Measurements from ENCODE around the gene PIAS1.
A peak's percentile ranks its signal among the peaks of the same experiment; 100 is the strongest.

The PIAS1 gene

DNA sequence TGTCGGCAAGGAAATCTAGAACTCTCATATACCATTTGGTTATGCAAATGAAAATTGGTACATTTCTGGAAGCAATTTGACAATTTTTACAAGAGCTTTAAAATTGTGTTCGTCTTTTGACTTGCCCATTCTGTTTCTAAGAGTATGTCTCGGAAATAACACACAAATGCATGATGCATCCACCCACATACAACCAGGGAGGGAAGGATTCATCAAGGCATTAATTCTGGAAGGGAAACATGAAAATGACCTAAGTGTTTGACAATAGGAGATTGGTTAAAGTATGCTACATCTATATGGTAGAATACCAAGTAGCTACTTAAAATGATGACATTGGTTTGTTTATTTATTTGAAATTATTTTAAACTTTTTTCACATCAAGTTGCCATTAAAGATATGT lies 58.6 kb downstream of the PIAS1 start:
- H3K4me1 ChIP-seq (ENCODE audit: control insufficient read depth in 1 of 2, insufficient read depth in 2 of 2, low read length in 2 of 2), result peaks cover 22 to 40% of the 10 kb centered on the region in 2 donors
- no peaks in the 10 kb centered on the region for H3K36me3 ChIP-seq (ENCODE audit: control insufficient read depth in 1 of 2, insufficient read depth in 2 of 2, low read length in 2 of 2)
- no peaks in the 10 kb centered on the region for H3K27me3 ChIP-seq (ENCODE audit: control insufficient read depth in 1 of 2, insufficient read depth in 2 of 2, low read length in 2 of 2)
- H3K9ac ChIP-seq (ENCODE audit: low read depth in 1 of 2, low read length in 2 of 2), result no peak overlapping the region
- no peak overlapping the region for H3K27ac ChIP-seq (ENCODE audit: low read depth, low read length)
- no peaks in the 10 kb centered on the region for H3K9me3 ChIP-seq (ENCODE audit: control insufficient read depth in 1 of 2, low read length in 2 of 2)
- H3K4me3 ChIP-seq (ENCODE audit: low read depth in 1 of 2, low read length in 2 of 2), result no peak overlapping the region

DNA sequence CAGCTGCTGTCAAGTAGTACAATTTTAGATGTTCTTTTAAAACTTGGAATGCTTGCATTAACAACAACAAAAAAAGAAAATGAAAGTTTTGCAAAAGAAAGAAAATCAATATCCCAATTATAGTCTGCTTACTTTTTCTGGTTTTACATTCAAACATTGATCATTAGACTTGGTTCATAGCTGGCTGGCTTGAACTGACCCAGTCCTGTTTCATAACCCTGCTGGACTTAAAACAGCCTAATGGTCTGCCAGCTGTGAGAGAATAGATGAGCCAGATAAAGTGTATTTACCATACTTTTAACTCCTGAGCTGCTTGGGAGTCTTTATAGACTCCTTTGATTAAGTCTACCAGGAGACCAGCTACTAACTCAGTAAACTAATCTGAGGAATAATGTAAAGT lies 59.2 kb downstream of the PIAS1 start:
- peaks cover 22 to 36% of the 10 kb centered on the region in 2 donors for H3K4me1 ChIP-seq (ENCODE audit: control insufficient read depth in 1 of 2, insufficient read depth in 2 of 2, low read length in 2 of 2)
- no peaks in the 10 kb centered on the region for H3K9me3 ChIP-seq (ENCODE audit: control insufficient read depth in 1 of 2, low read length in 2 of 2)
- H3K27me3 ChIP-seq (ENCODE audit: control insufficient read depth in 1 of 2, insufficient read depth in 2 of 2, low read length in 2 of 2), result no peaks in the 10 kb centered on the region
- H3K4me3 ChIP-seq (ENCODE audit: low read depth in 1 of 2, low read length in 2 of 2), result no peak overlapping the region
- H3K36me3 ChIP-seq (ENCODE audit: control insufficient read depth in 1 of 2, insufficient read depth in 2 of 2, low read length in 2 of 2), result no peaks in the 10 kb centered on the region
- no peak overlapping the region for H3K9ac ChIP-seq (ENCODE audit: low read depth in 1 of 2, low read length in 2 of 2)
- no peak overlapping the region for H3K27ac ChIP-seq (ENCODE audit: low read depth, low read length)

DNA sequence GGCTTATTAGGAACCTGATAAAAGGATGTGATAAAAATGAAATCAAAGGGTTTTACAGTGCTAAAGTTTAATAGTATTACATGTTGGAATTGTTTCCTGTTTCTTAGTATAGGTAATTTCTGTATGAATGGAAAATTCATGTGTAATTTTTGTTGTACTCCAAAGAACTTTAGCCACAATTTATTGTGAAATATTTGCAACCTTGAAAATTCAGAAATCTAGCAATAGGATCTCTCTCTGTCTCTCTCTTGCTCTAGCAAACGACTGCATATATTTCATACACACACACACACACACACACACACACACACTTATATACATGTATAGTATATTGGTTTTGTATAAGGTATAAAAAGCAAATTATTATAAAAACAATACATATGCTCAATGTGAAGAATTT lies 59.6 kb downstream of the PIAS1 start:
- no peaks in the 10 kb centered on the region for H3K36me3 ChIP-seq (ENCODE audit: control insufficient read depth in 1 of 2, insufficient read depth in 2 of 2, low read length in 2 of 2)
- no peak overlapping the region for H3K27ac ChIP-seq (ENCODE audit: low read depth, low read length)
- peaks cover 18 to 31% of the 10 kb centered on the region in 2 donors for H3K4me1 ChIP-seq (ENCODE audit: control insufficient read depth in 1 of 2, insufficient read depth in 2 of 2, low read length in 2 of 2)
- no peaks in the 10 kb centered on the region for H3K27me3 ChIP-seq (ENCODE audit: control insufficient read depth in 1 of 2, insufficient read depth in 2 of 2, low read length in 2 of 2)
- H3K9ac ChIP-seq (ENCODE audit: low read depth in 1 of 2, low read length in 2 of 2), result no peak overlapping the region
- peak overlapping the region; percentile 29 to 30 for H3K4me3 ChIP-seq (ENCODE audit: low read depth in 1 of 2, low read length in 2 of 2)
- no peaks in the 10 kb centered on the region for H3K9me3 ChIP-seq (ENCODE audit: control insufficient read depth in 1 of 2, low read length in 2 of 2)

- Histone ChIP-seq H3K27ac (ENCODE audit: low read depth, low read length) (no peak overlapping the region), H3K9ac (ENCODE audit: low read depth in 1 of 2, low read length in 2 of 2) (no peak overlapping the region), H3K4me3 (ENCODE audit: low read depth in 1 of 2, low read length in 2 of 2) (peak overlapping the region; percentile 29 to 30), H3K36me3 (ENCODE audit: control insufficient read depth in 1 of 2, insufficient read depth in 2 of 2, low read length in 2 of 2) (no peaks in the 10 kb centered on the region), H3K4me1 (ENCODE audit: control insufficient read depth in 1 of 2, insufficient read depth in 2 of 2, low read length in 2 of 2) (peaks cover 16 to 26% of the 10 kb centered on the region in 2 donors), H3K27me3 (ENCODE audit: control insufficient read depth in 1 of 2, insufficient read depth in 2 of 2, low read length in 2 of 2) (no peaks in the 10 kb centered on the region), H3K9me3 (ENCODE audit: control insufficient read depth in 1 of 2, low read length in 2 of 2) (no peaks in the 10 kb centered on the region)
These were observed 60.2 kb downstream of the PIAS1 start for GRCh38 chr15:68114356-68114755.

GRCh38 chr15:68114840-68115239 lies 60.7 kb downstream of the PIAS1 start:
- H3K27ac ChIP-seq (ENCODE audit: low read depth, low read length), result no peak overlapping the region

GRCh38 chr15:68124700-68125099 lies 70.6 kb downstream of the PIAS1 start:
- Histone ChIP-seq H3K9me3 (ENCODE audit: control insufficient read depth in 1 of 2, low read length in 2 of 2) (no peaks in the 10 kb centered on the region), H3K27me3 (ENCODE audit: control insufficient read depth in 1 of 2, insufficient read depth in 2 of 2, low read length in 2 of 2) (no peaks in the 10 kb centered on the region), H3K4me1 (ENCODE audit: control insufficient read depth in 1 of 2, insufficient read depth in 2 of 2, low read length in 2 of 2) (peaks cover 6% of the 10 kb centered on the region in 2 donors), H3K9ac (ENCODE audit: low read depth in 1 of 2, low read length in 2 of 2) (no peak overlapping the region), H3K4me3 (ENCODE audit: low read depth in 1 of 2, low read length in 2 of 2) (no peak overlapping the region), H3K27ac (ENCODE audit: low read depth, low read length) (no peak overlapping the region), H3K36me3 (ENCODE audit: control insufficient read depth in 1 of 2, insufficient read depth in 2 of 2, low read length in 2 of 2) (no peaks in the 10 kb centered on the region)

More at GRCh38 chr15:68114840-68115239, 60.7 kb downstream of the PIAS1 start:
- H3K36me3 ChIP-seq (ENCODE audit: control insufficient read depth in 1 of 2, insufficient read depth in 2 of 2, low read length in 2 of 2), result no peaks in the 10 kb centered on the region
- no peaks in the 10 kb centered on the region for H3K27me3 ChIP-seq (ENCODE audit: control insufficient read depth in 1 of 2, insufficient read depth in 2 of 2, low read length in 2 of 2)
- H3K9ac ChIP-seq (ENCODE audit: low read depth in 1 of 2, low read length in 2 of 2), result no peak overlapping the region
- no peaks in the 10 kb centered on the region for H3K9me3 ChIP-seq (ENCODE audit: control insufficient read depth in 1 of 2, low read length in 2 of 2)
- H3K4me1 ChIP-seq (ENCODE audit: control insufficient read depth in 1 of 2, insufficient read depth in 2 of 2, low read length in 2 of 2), result peaks cover 16 to 26% of the 10 kb centered on the region in 2 donors
- peak overlapping the region in 1 of 2 donors; percentile 30 for H3K4me3 ChIP-seq (ENCODE audit: low read depth in 1 of 2, low read length in 2 of 2)

GRCh38 chr15:68126396-68126795 lies 72.3 kb downstream of the PIAS1 start:
- no peak overlapping the region for H3K27ac ChIP-seq (ENCODE audit: low read depth, low read length)
- peaks cover 6% of the 10 kb centered on the region in 2 donors for H3K4me1 ChIP-seq (ENCODE audit: control insufficient read depth in 1 of 2, insufficient read depth in 2 of 2, low read length in 2 of 2)

DNA sequence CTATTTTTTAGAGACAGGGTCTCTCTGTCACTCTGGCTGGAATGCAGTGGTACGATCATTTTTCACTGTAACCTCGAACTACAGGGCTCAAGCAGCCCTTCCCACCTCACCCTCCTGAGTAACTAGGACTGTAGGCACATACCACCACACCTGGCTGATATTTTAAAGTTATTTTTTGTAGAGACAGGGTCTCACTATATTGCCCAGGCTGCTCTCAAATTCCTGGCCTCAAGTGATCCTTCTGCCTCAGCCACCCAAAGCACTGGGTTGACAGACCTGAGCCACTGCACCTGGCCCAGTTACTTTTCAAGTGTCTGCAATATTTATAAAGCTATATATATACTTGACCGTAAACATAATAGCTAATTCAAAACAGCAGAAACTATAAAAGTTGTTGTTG lies 75.0 kb downstream of the PIAS1 start:
- H3K4me1 ChIP-seq (ENCODE audit: control insufficient read depth in 1 of 2, insufficient read depth in 2 of 2, low read length in 2 of 2), result peaks cover 6% of the 10 kb centered on the region in 2 donors
- no peak overlapping the region for H3K9ac ChIP-seq (ENCODE audit: low read depth in 1 of 2, low read length in 2 of 2)
- no peaks in the 10 kb centered on the region for H3K9me3 ChIP-seq (ENCODE audit: control insufficient read depth in 1 of 2, low read length in 2 of 2)
- no peak overlapping the region for H3K4me3 ChIP-seq (ENCODE audit: low read depth in 1 of 2, low read length in 2 of 2)
- no peak overlapping the region for H3K27ac ChIP-seq (ENCODE audit: low read depth, low read length)
- no peaks in the 10 kb centered on the region for H3K36me3 ChIP-seq (ENCODE audit: control insufficient read depth in 1 of 2, insufficient read depth in 2 of 2, low read length in 2 of 2)
- no peaks in the 10 kb centered on the region for H3K27me3 ChIP-seq (ENCODE audit: control insufficient read depth in 1 of 2, insufficient read depth in 2 of 2, low read length in 2 of 2)

More at GRCh38 chr15:68126396-68126795, 72.3 kb downstream of the PIAS1 start:
- Histone ChIP-seq H3K27me3 (ENCODE audit: control insufficient read depth in 1 of 2, insufficient read depth in 2 of 2, low read length in 2 of 2) (no peaks in the 10 kb centered on the region), H3K4me3 (ENCODE audit: low read depth in 1 of 2, low read length in 2 of 2) (no peak overlapping the region), H3K36me3 (ENCODE audit: control insufficient read depth in 1 of 2, insufficient read depth in 2 of 2, low read length in 2 of 2) (no peaks in the 10 kb centered on the region), H3K9ac (ENCODE audit: low read depth in 1 of 2, low read length in 2 of 2) (no peak overlapping the region), H3K9me3 (ENCODE audit: control insufficient read depth in 1 of 2, low read length in 2 of 2) (no peaks in the 10 kb centered on the region)

GRCh38 chr15:68130851-68131250 lies 76.7 kb downstream of the PIAS1 start:
- Histone ChIP-seq H3K9ac (ENCODE audit: low read depth in 1 of 2, low read length in 2 of 2) (no peak overlapping the region), H3K27me3 (ENCODE audit: control insufficient read depth in 1 of 2, insufficient read depth in 2 of 2, low read length in 2 of 2) (no peaks in the 10 kb centered on the region), H3K9me3 (ENCODE audit: control insufficient read depth in 1 of 2, low read length in 2 of 2) (no peaks in the 10 kb centered on the region), H3K36me3 (ENCODE audit: control insufficient read depth in 1 of 2, insufficient read depth in 2 of 2, low read length in 2 of 2) (no peaks in the 10 kb centered on the region), H3K4me1 (ENCODE audit: control insufficient read depth in 1 of 2, insufficient read depth in 2 of 2, low read length in 2 of 2) (peaks cover 3 to 6% of the 10 kb centered on the region in 2 donors), H3K27ac (ENCODE audit: low read depth, low read length) (no peak overlapping the region), H3K4me3 (ENCODE audit: low read depth in 1 of 2, low read length in 2 of 2) (no peak overlapping the region)

DNA sequence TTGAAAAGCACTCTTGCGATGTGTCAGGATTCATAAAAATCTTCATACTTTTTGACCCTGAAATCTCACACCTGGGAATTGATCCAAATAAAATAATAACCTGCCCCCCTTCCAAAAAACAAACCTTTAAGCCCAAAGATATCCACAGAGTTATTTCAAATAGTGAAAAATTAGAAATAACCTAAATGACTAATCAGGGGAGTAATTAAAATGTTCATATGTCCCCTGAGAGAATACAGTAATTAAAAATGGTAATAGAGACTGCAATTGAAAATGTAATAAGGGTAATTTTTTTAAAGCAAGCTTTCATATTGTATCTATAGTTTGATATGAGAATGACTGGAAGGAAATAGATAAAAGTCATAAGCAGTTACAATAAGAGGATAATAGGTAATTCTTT lies 83.0 kb downstream of the PIAS1 start:
- H3K36me3 ChIP-seq (ENCODE audit: control insufficient read depth in 1 of 2, insufficient read depth in 2 of 2, low read length in 2 of 2), result no peaks in the 10 kb centered on the region
- no peak overlapping the region for H3K9ac ChIP-seq (ENCODE audit: low read depth in 1 of 2, low read length in 2 of 2)
- peaks cover 0 to 12% of the 10 kb centered on the region in 2 donors for H3K4me1 ChIP-seq (ENCODE audit: control insufficient read depth in 1 of 2, insufficient read depth in 2 of 2, low read length in 2 of 2)
- H3K27ac ChIP-seq (ENCODE audit: low read depth, low read length), result no peak overlapping the region
- H3K4me3 ChIP-seq (ENCODE audit: low read depth in 1 of 2, low read length in 2 of 2), result no peak overlapping the region
- H3K9me3 ChIP-seq (ENCODE audit: control insufficient read depth in 1 of 2, low read length in 2 of 2), result no peaks in the 10 kb centered on the region
- H3K27me3 ChIP-seq (ENCODE audit: control insufficient read depth in 1 of 2, insufficient read depth in 2 of 2, low read length in 2 of 2), result no peaks in the 10 kb centered on the region

DNA sequence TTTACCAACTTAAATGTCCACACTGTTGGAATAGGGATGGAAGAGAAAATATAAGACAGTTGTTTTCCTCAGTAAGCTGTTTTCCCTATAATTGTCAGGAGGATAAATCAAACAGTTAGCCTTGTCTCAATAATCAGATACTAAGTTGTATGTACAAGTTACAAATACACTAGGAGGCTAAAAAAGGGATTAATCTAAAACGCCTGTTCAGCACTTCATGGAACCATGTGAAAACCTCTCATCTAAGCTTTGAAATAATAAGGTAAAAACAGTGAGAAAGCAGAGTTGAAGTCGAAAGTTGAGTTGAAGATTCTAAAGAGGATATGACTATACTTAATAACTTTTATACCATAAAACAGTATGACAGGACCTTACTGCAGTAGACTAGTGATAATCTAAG lies 89.0 kb downstream of the PIAS1 start:
- Histone ChIP-seq H3K4me1 (ENCODE audit: control insufficient read depth in 1 of 2, insufficient read depth in 2 of 2, low read length in 2 of 2) (peaks cover 0 to 14% of the 10 kb centered on the region in 2 donors), H3K27ac (ENCODE audit: low read depth, low read length) (no peak overlapping the region), H3K9me3 (ENCODE audit: control insufficient read depth in 1 of 2, low read length in 2 of 2) (no peaks in the 10 kb centered on the region), H3K36me3 (ENCODE audit: control insufficient read depth in 1 of 2, insufficient read depth in 2 of 2, low read length in 2 of 2) (peaks cover 7% of the 10 kb centered on the region in 2 donors), H3K4me3 (ENCODE audit: low read depth in 1 of 2, low read length in 2 of 2) (no peak overlapping the region), H3K9ac (ENCODE audit: low read depth in 1 of 2, low read length in 2 of 2) (no peak overlapping the region), H3K27me3 (ENCODE audit: control insufficient read depth in 1 of 2, insufficient read depth in 2 of 2, low read length in 2 of 2) (no peaks in the 10 kb centered on the region)

All from duodenal mucosa (tissue), 2 donors.